Glutamatergic neuron (in vitro differentiated cells): Measurements from ENCODE around the gene SCN1B. TPM values are rescaled to one million over a fixed set of nuclear protein-coding genes. Genes with fewer than 3 reads are reported as not detected.
"Not testable (repeated sequence)": the region's sequence is repeated elsewhere in the genome, so short reads cannot be mapped to it uniquely, and the experiment has no call there.

Experiments used
- DNase-seq: peaks from one replicate; pipeline ENCODE4 v3.0.0; 2022
- H3K27ac Mint-ChIP-seq: one replicate; pipeline ENCODE4 v1.8.0; 2020; ENCODE audit warnings: mild to moderate bottlenecking, mixed read lengths, inconsistent platforms; ENCODE audit not compliant: unreplicated experiment
- H3K27me3 Mint-ChIP-seq: one replicate; pipeline ENCODE4 v1.8.0; 2020; ENCODE audit warnings: mild to moderate bottlenecking, moderate library complexity, mixed read lengths, inconsistent platforms; ENCODE audit not compliant: unreplicated experiment
- H3K36me3 Mint-ChIP-seq: one replicate; pipeline ENCODE4 v1.8.0; 2020; ENCODE audit warnings: mild to moderate bottlenecking, mixed read lengths, inconsistent platforms; ENCODE audit not compliant: unreplicated experiment
- H3K4me1 Mint-ChIP-seq: one replicate; pipeline ENCODE4 v1.8.0; 2020; ENCODE audit warnings: mild to moderate bottlenecking, low read depth, mixed read lengths, inconsistent platforms; ENCODE audit not compliant: unreplicated experiment
- H3K4me3 Mint-ChIP-seq: one replicate; pipeline ENCODE4 v1.8.0; 2020; ENCODE audit warnings: mild to moderate bottlenecking, mixed read lengths, inconsistent platforms; ENCODE audit not compliant: unreplicated experiment
- H3K9me3 Mint-ChIP-seq: one replicate; pipeline ENCODE4 v1.8.0; 2020; ENCODE audit warnings: mild to moderate bottlenecking, moderate library complexity, mixed read lengths, inconsistent platforms; ENCODE audit not compliant: unreplicated experiment
- total RNA-seq: library from RNA; stranded (reverse); fragmentation: NEBNext Ultra II Directional; extraction: Animal tissue kit (Norgen Biotek cat#: 25700); gene quantifications from one replicate; pipeline ENCODE4 v1.2.1, GENCODE V29; 2021; ENCODE audit not compliant: unreplicated experiment
- TF ChIP-seq, protein P1 (sequence below): fragments of 200-600 bp; sonication (generic); IDR thresholded peaks from one replicate; pipeline ENCODE4 v1.5.0; 2021; ENCODE audit not compliant: partially characterized antibody, unreplicated experiment

The SCN1B gene
- total RNA-seq, 1 donor from 2014 or later = 12.0 TPM

DNA sequence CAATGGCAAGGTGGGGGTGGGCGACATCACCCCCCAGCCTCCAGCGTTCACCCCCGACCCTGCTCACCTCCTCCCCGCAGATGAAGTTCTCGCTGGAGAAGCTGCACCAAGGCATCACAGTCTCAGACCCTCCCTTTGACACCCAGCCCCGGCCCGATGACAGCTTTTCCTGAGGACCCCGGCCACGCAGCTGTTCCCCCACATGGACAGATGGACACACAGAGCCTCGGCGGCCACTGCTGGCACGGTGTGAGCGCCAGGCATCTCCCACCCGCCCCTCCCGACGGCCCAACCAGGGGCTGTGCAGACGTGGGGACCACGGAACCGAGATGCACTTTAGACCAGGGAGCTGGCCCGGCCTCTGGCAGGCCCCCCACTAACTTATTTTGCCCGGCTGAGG lies 4.3 kb upstream of the SCN1B start:
- H3K9me3 Mint-ChIP-seq = peaks cover 6% of the 10 kb centered on the region
- peaks cover 6% of the 10 kb centered on the region for H3K27me3 Mint-ChIP-seq
- H3K4me3 Mint-ChIP-seq = no peak overlapping the region
- TF ChIP-seq, protein P1, sequence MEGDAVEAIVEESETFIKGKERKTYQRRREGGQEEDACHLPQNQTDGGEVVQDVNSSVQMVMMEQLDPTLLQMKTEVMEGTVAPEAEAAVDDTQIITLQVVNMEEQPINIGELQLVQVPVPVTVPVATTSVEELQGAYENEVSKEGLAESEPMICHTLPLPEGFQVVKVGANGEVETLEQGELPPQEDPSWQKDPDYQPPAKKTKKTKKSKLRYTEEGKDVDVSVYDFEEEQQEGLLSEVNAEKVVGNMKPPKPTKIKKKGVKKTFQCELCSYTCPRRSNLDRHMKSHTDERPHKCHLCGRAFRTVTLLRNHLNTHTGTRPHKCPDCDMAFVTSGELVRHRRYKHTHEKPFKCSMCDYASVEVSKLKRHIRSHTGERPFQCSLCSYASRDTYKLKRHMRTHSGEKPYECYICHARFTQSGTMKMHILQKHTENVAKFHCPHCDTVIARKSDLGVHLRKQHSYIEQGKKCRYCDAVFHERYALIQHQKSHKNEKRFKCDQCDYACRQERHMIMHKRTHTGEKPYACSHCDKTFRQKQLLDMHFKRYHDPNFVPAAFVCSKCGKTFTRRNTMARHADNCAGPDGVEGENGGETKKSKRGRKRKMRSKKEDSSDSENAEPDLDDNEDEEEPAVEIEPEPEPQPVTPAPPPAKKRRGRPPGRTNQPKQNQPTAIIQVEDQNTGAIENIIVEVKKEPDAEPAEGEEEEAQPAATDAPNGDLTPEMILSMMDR = no peak
- no peaks in the 10 kb centered on the region for H3K4me1 Mint-ChIP-seq
- H3K27ac Mint-ChIP-seq = no peak overlapping the region
- DNase-seq = no peak
- peaks cover 5% of the 10 kb centered on the region for H3K36me3 Mint-ChIP-seq

DNA sequence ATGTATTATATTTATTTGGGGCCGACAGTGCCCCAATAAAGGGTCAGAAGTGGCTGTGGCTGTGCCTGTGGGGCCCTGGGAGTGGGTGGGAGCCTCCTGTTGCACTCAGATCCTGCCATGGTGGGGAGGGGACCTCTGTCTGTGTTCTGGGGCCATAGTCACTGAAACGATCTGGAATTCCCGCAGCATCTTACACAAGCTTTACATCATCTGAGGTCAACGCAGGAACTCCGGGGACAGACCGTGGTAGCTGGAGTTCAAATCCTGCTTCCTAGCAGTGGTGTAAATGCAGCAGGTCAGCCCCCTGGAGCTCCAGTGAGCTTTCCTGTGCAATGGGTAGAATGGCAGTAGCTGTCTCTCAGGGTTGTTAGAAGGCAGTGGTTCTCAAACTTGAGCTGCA lies 3.9 kb upstream of the SCN1B start:
- Mint-ChIP-seq H3K27me3 (peaks cover 10% of the 10 kb centered on the region), H3K27ac (no peak overlapping the region), H3K4me3 (no peak overlapping the region), H3K36me3 (peaks cover 5% of the 10 kb centered on the region), H3K4me1 (peaks cover 3% of the 10 kb centered on the region), H3K9me3 (peaks cover 9% of the 10 kb centered on the region)
- DNase-seq = no peak
- TF ChIP-seq, protein P1 = no peak

DNA sequence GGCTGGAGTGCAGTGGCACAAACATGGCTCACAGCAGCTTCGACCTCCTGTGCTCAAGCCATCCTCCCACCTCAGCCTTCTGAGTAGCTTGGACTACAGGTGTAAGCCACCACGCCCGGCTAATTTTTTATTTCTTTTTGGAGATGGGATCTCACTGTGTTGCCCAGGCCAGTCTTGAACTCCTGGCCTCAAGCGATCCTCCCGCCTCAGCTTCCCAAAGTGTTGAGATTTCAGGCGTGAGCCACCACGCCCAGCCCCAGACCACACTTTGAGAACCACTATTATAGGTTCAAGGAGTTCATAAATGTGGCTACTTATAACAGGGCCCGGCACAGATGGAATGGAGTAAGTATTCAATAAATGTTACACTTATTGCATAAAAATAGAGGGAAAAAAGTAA lies 3.3 kb upstream of the SCN1B start:
- H3K36me3 Mint-ChIP-seq = peaks cover 5% of the 10 kb centered on the region
- H3K9me3 Mint-ChIP-seq = peaks cover 9% of the 10 kb centered on the region
- peaks cover 11% of the 10 kb centered on the region for H3K27me3 Mint-ChIP-seq
- H3K27ac Mint-ChIP-seq = no peak overlapping the region
- TF ChIP-seq, protein P1 = no peak
- DNase-seq = no peak
- H3K4me1 Mint-ChIP-seq = peaks cover 6% of the 10 kb centered on the region
- H3K4me3 Mint-ChIP-seq = no peak overlapping the region

DNA sequence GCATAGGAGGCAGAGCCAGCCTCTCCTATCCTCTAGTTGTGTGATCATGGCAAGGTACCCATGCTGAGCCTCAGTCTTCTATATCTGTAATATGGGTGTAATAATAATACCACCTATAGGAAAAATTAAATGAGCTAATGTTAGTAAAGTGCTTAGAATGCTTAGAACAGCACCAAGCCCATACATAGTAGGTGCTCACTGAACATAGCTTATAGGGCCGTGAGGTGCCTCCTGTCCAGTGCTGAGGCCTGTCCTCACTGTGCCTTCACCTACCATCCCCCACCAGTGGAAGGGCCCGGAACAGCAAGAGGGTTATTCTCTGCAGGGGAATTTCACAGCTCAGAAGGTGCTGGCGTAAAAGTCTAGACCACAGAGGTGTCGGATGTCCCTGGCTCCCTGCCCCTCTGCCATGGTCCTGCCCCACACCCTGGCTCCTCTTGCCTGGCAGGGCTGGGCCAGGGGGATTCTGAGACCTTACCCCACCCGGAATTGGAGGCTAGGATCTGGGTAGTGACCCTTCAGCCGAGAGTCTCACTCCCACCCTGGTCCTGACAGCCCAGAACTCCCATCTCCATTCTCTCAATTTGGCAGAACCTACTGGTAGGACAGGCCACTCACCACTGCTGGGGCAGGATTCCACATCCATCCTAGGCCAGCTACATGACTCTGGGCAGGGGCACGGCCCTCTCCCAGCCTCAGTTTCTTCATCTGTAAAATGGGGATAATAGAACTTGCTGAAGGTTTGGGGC lies 2.2 kb upstream of the SCN1B start:
- Mint-ChIP-seq H3K36me3 (peaks cover 5% of the 10 kb centered on the region), H3K9me3 (peaks cover 14% of the 10 kb centered on the region), H3K4me1 (peaks cover 15% of the 10 kb centered on the region), H3K4me3 (no peak overlapping the region), H3K27me3 (peaks cover 15% of the 10 kb centered on the region), H3K27ac (no peak overlapping the region)
- no peak for DNase-seq
- TF ChIP-seq, protein P1 = no peak

DNA sequence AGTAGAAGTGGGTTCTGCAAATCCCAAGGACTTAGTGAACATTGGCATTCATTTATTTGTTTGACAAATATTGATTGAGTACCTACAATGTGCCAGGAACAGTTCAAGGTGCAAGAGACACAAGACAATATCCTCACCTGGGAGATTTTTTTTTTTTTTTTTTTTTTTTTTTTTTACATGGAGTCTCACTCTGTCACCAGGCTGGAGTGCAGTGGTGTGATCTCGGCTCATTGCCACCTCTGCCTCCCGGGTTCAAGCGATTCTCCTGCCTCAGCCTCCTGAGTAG lies 1.7 kb upstream of the SCN1B start:
- Mint-ChIP-seq H3K9me3 (peaks cover 14% of the 10 kb centered on the region), H3K27me3 (peaks cover 18% of the 10 kb centered on the region), H3K4me1 (peaks cover 20% of the 10 kb centered on the region)
- H3K27ac Mint-ChIP-seq, H3K36me3 Mint-ChIP-seq, DNase-seq, H3K4me3 Mint-ChIP-seq: not testable (repeated sequence)

DNA sequence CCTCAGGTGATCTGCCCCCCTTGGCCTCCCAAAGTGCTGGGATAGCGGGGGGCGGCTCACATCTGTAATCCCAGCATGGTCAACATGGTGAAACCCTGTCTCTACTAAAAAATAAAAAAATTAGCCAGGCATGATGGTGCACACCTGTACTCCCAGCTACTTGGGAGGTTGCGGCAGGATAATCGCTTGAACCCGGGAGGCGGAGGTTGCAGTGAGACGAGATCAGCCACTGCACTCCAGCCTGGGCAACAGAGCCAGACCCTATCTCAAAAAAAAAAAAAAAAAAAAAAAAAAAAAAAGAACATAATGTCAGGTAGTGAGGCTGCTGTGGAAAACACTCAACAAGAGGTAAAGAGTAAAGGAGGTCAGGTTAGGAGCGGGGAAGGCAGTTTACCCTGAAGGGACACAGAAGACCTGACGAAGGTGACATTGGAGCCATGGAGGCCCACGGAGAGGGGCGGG lies 964 bp upstream of the SCN1B start:
- H3K4me3 Mint-ChIP-seq = peak overlapping the region; percentile 49
- H3K27me3 Mint-ChIP-seq = peaks cover 17% of the 10 kb centered on the region
- H3K9me3 Mint-ChIP-seq = peaks cover 14% of the 10 kb centered on the region
- DNase-seq, H3K36me3 Mint-ChIP-seq, H3K27ac Mint-ChIP-seq: not testable (repeated sequence)
- peaks cover 25% of the 10 kb centered on the region for H3K4me1 Mint-ChIP-seq
